Body of pancreas (tissue), 4 donors: ENCODE results near the gene IGSF8.

Experiments
- CTCF ChIP-seq, 7 experiments: fragments of 450-650 bp in 4 of 7; fragments of 200-600 bp in 3 of 7; sonication (generic) in 3 of 7; IDR thresholded peaks; one replicate each; pipeline ENCODE4 v1.5.1; 2016 to 2019; ENCODE audit warnings: antibody characterized with exemption in 7 of 7
- POLR2A ChIP-seq, 3 donors: fragments of 450-650 bp; IDR thresholded peaks; one replicate each; pipeline ENCODE4 v1.6.1; 2016; ENCODE audit warnings: antibody characterized with exemption in 3 of 3, mild to moderate bottlenecking in 2 of 3

- TF ChIP-seq POLR2A (IDR thresholded peaks at IDR 0.05) = no peak
- TF ChIP-seq CTCF (IDR thresholded peaks at IDR 0.05) = no peak
Observed at GRCh38 chr1:160128636-160129035, 30.2 kb upstream of the IGSF8 start.
